BLaER1 treated with 17β-estradiol and CSF1 and Interleukin-3, amounts not matched to agents 10 nM and 100 nM (cell line): Measurements from ENCODE around the gene RAB5B.
A peak's percentile ranks its signal among the peaks of the same experiment; 100 is the strongest.
"Not testable (repeated sequence)": the region's sequence is repeated elsewhere in the genome, so short reads cannot be mapped to it uniquely, and the experiment has no call there.

Experiments
- H3K27ac ChIP-seq, 11 experiments: shearing (Covaris generic); formaldehyde crosslinking; 2 replicates each; pipeline ENCODE4 v1.8.1; 2022
- H3K27me3 ChIP-seq, 11 experiments: shearing (Covaris generic); formaldehyde crosslinking; 2 replicates each; pipeline ENCODE4 v1.8.1; 2022
- H3K36me3 ChIP-seq, 11 experiments: shearing (Covaris generic); formaldehyde crosslinking; 2 replicates each; pipeline ENCODE4 v1.8.1; 2022
- H3K4me1 ChIP-seq, 10 experiments: shearing (Covaris generic); formaldehyde crosslinking; 2 replicates each; pipeline ENCODE4 v1.8.1; 2022
- H3K4me2 ChIP-seq, 11 experiments: shearing (Covaris generic); formaldehyde crosslinking; 2 replicates each; pipeline ENCODE4 v1.8.1; 2022
- H3K4me3 ChIP-seq, 10 experiments: shearing (Covaris generic); formaldehyde crosslinking; 2 replicates each; pipeline ENCODE4 v1.8.1; 2022
- H3K9ac ChIP-seq, 11 experiments: shearing (Covaris generic); formaldehyde crosslinking; 2 replicates each; pipeline ENCODE4 v1.8.1; 2022
- H3K9me3 ChIP-seq, 11 experiments: shearing (Covaris generic); formaldehyde crosslinking; replicated peaks in 1 of 11; 2 replicates each; pipeline ENCODE4 v1.8.1; 2022
- H4K20me1 ChIP-seq, 11 experiments: shearing (Covaris generic); formaldehyde crosslinking; 2 replicates each; pipeline ENCODE4 v1.8.1; 2022
- Cebpa-rat ChIP-seq, 11 experiments: shearing (Covaris generic); IDR thresholded peaks; 2 replicates each; pipeline ENCODE4 v1.8.1; 2022

The RAB5B gene

GRCh38 chr12:55970775-55971174 lies 3.1 kb upstream of the RAB5B start:
- Histone ChIP-seq H3K9ac (no peak overlapping the region), H3K27me3 (no peaks in the 10 kb centered on the region), H4K20me1 (peaks cover 0 to 9% (median 5%) of the 10 kb centered on the region in 11 experiments; a peak in 6 of 22 replicates), H3K36me3 (peaks cover 0 to 47% (median 41%) of the 10 kb centered on the region in 11 experiments; a peak in 17 of 22 replicates), H3K27ac (0 out of 22 replicates have a peak overlapping the region, but pooled peaks of 1 of the 11 experiments have one; percentile 11), H3K4me2 (peak overlapping the region in 9 of 11 experiments; percentile 36 to 91 (median 79); a peak in 16 of 22 replicates), H3K4me3 (no peak overlapping the region), H3K9me3 (no peaks in the 10 kb centered on the region), H3K4me1 (peaks cover 60 to 78% (median 66%) of the 10 kb centered on the region in 10 experiments)
- no peak for TF ChIP-seq Cebpa-rat (IDR thresholded peaks at IDR 0.05)

- H3K36me3 ChIP-seq, result peaks cover 4 to 56% (median 46%) of the 10 kb centered on the region in 11 experiments; a peak in 17 of 22 replicates
- H3K27me3 ChIP-seq, result no peaks in the 10 kb centered on the region
- peak overlapping the region in 6 of 11 experiments; percentile 10 to 78 (median 70); a peak in 9 of 22 replicates for H3K27ac ChIP-seq
- peak overlapping the region in 7 of 11 experiments; percentile 67 to 79 (median 77); a peak in 8 of 22 replicates for H3K9ac ChIP-seq
- H3K9me3 ChIP-seq, result no peaks in the 10 kb centered on the region
- H4K20me1 ChIP-seq, result peaks cover 0 to 20% (median 5%) of the 10 kb centered on the region in 11 experiments; a peak in 7 of 22 replicates
- H3K4me1 ChIP-seq, result peaks cover 66 to 83% (median 72%) of the 10 kb centered on the region in 10 experiments
- TF ChIP-seq Cebpa-rat (IDR thresholded peaks at IDR 0.05), result no peak
- peak overlapping the region in 6 of 10 experiments; percentile 60 to 74 (median 64); a peak in 11 of 20 replicates for H3K4me3 ChIP-seq
- peak overlapping the region; percentile 65 to 91 (median 80) for H3K4me2 ChIP-seq
These were observed 1.8 kb upstream of the RAB5B start for GRCh38 chr12:55972042-55972441.

- Histone ChIP-seq H3K4me1 (peaks cover 66 to 84% (median 72%) of the 10 kb centered on the region in 10 experiments), H3K27ac (peak overlapping the region; percentile 43 to 78 (median 67); a peak in 18 of 22 replicates), H3K9me3 (no peaks in the 10 kb centered on the region), H3K27me3 (no peaks in the 10 kb centered on the region), H4K20me1 (peaks cover 0 to 24% (median 5%) of the 10 kb centered on the region in 11 experiments; a peak in 7 of 22 replicates), H3K9ac (peak overlapping the region; percentile 67 to 82 (median 77); a peak in 21 of 22 replicates), H3K36me3 (peaks cover 6 to 59% (median 47%) of the 10 kb centered on the region in 11 experiments; a peak in 17 of 22 replicates), H3K4me3 (peak overlapping the region; percentile 59 to 97 (median 66)), H3K4me2 (peak overlapping the region; percentile 65 to 91 (median 80))
- TF ChIP-seq Cebpa-rat (IDR thresholded peaks at IDR 0.05), result no peak
These were observed 1.4 kb upstream of the RAB5B start for GRCh38 chr12:55972456-55972855.

- Histone ChIP-seq H3K4me3 (peak overlapping the region; percentile 59 to 97 (median 66)), H3K27ac (peak overlapping the region; percentile 43 to 78 (median 67); a peak in 21 of 22 replicates), H3K27me3 (no peaks in the 10 kb centered on the region), H3K9ac (peak overlapping the region; percentile 67 to 82 (median 77)), H4K20me1 (peaks cover 0 to 30% (median 0%) of the 10 kb centered on the region in 11 experiments; a peak in 6 of 22 replicates), H3K4me1 (peaks cover 66 to 84% (median 72%) of the 10 kb centered on the region in 10 experiments), H3K36me3 (peaks cover 6 to 57% (median 45%) of the 10 kb centered on the region in 11 experiments; a peak in 17 of 22 replicates), H3K9me3 (no peaks in the 10 kb centered on the region), H3K4me2 (peak overlapping the region; percentile 65 to 91 (median 80))
- TF ChIP-seq Cebpa-rat (IDR thresholded peaks at IDR 0.05), result no peak
These were observed 823 bp upstream of the RAB5B start for GRCh38 chr12:55972911-55973598.

- H3K27me3 ChIP-seq, result no peaks in the 10 kb centered on the region
- H3K4me1 ChIP-seq, result peaks cover 71 to 84% (median 76%) of the 10 kb centered on the region in 10 experiments
- H3K9ac ChIP-seq, result peak overlapping the region; percentile 88 to 96 (median 93)
- H4K20me1 ChIP-seq, result peaks cover 0 to 42% (median 0%) of the 10 kb centered on the region in 11 experiments; a peak in 6 of 22 replicates
- H3K4me2 ChIP-seq, result peak overlapping the region; percentile 79 to 97 (median 89)
- H3K27ac ChIP-seq, result peak overlapping the region; percentile 82 to 93 (median 87)
- H3K36me3 ChIP-seq, result peaks cover 12 to 56% (median 40%) of the 10 kb centered on the region in 11 experiments; a peak in 20 of 22 replicates
- H3K9me3 ChIP-seq, result no peaks in the 10 kb centered on the region
- peak overlapping the region; percentile 84 to 99 (median 96) for H3K4me3 ChIP-seq
- no peak for TF ChIP-seq Cebpa-rat (IDR thresholded peaks at IDR 0.05)
These were observed 441 bp downstream of the RAB5B start for GRCh38 chr12:55974308-55974730.

GRCh38 chr12:55978393-55978792 lies 4.5 kb downstream of the RAB5B start:
- Histone ChIP-seq H3K27ac (peak overlapping the region in 7 of 11 experiments; percentile 41 to 78 (median 70); a peak in 12 of 22 replicates), H3K4me3 (peak overlapping the region in 2 of 10 experiments; percentile 14 to 35; a peak in 2 of 20 replicates), H3K4me2 (peak overlapping the region; percentile 79 to 93 (median 88); a peak in 21 of 22 replicates), H3K4me1 (peaks cover 67 to 86% (median 79%) of the 10 kb centered on the region in 10 experiments), H3K9ac (peak overlapping the region in 4 of 11 experiments; percentile 25 to 47 (median 42); a peak in 5 of 22 replicates), H4K20me1 (peaks cover 0 to 82% (median 5%) of the 10 kb centered on the region in 11 experiments; a peak in 10 of 22 replicates), H3K36me3 (peaks cover 14 to 50% (median 36%) of the 10 kb centered on the region in 11 experiments), H3K9me3 (no peaks in the 10 kb centered on the region), H3K27me3 (no peaks in the 10 kb centered on the region)
- no peak for TF ChIP-seq Cebpa-rat (IDR thresholded peaks at IDR 0.05)

GRCh38 chr12:55979069-55979468 lies 5.2 kb downstream of the RAB5B start:
- Histone ChIP-seq H3K27me3 (no peaks in the 10 kb centered on the region), H3K4me2 (peak overlapping the region in 10 of 11 experiments; percentile 79 to 93 (median 88); a peak in 16 of 22 replicates), H3K4me1 (peaks cover 74 to 93% (median 85%) of the 10 kb centered on the region in 10 experiments), H3K9me3 (no peaks in the 10 kb centered on the region), H3K36me3 (peaks cover 14 to 51% (median 38%) of the 10 kb centered on the region in 11 experiments), H3K4me3 (no peak overlapping the region), H3K9ac (no peak overlapping the region), H4K20me1 (peaks cover 0 to 88% (median 5%) of the 10 kb centered on the region in 11 experiments; a peak in 10 of 22 replicates), H3K27ac (peak overlapping the region in 6 of 11 experiments; percentile 50 to 78 (median 72); a peak in 7 of 22 replicates)
- TF ChIP-seq Cebpa-rat (IDR thresholded peaks at IDR 0.05), result no peak

GRCh38 chr12:55981882-55982281 lies 8.0 kb downstream of the RAB5B start:
- Histone ChIP-seq H3K36me3 (peaks cover 41 to 72% (median 63%) of the 10 kb centered on the region in 11 experiments), H3K27ac (peak overlapping the region in 9 of 11 experiments; percentile 16 to 77 (median 70); a peak in 17 of 22 replicates), H3K4me2 (peak overlapping the region; percentile 73 to 92 (median 83))

More at GRCh38 chr12:55981882-55982281, 8.0 kb downstream of the RAB5B start:
- H3K9me3 ChIP-seq, H3K27me3 ChIP-seq, H3K4me3 ChIP-seq: not testable (repeated sequence)
- Histone ChIP-seq H4K20me1 (peaks cover 0 to 90% (median 3%) of the 10 kb centered on the region in 11 experiments; a peak in 8 of 22 replicates), H3K4me1 (peaks cover 70 to 89% (median 80%) of the 10 kb centered on the region in 10 experiments), H3K9ac (peak overlapping the region in 4 of 11 experiments; percentile 19 to 44 (median 27); a peak in 4 of 22 replicates)
